HG02571 (cell line): ENCODE measurements around the gene LPAR1.

Source experiments
- ATAC-seq: cut with Tn5 transposase; IDR thresholded peaks from one replicate; pipeline ENCODE4 v1.9.1; 2021; ENCODE audit warnings: mild to moderate bottlenecking, moderate library complexity; ENCODE audit not compliant: unreplicated experiment

Gene LPAR1

GRCh38 chr9:110926828-110927487, 111.3 kb downstream of the LPAR1 start:
- ATAC-seq, result no peak

- no peak for ATAC-seq
Observed at GRCh38 chr9:110923601-110924000, 114.7 kb downstream of the LPAR1 start.

DNA sequence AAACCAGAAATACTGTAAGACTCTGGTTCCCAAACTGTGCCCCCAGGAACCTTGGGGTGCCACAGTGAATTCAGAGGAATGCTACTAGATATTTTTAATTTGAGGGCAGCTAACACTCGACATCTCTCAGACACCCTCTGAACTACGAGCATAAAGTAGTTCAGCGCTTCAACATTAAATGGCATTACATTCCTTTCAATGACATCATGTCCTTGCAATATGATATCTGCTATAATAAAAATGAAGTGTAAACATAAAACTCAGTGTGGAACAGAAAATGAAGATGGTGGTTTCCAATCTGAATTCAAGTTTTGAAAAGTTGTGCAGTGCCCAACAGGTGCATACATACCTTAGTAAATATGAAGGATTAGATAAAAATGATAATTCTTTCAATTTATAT, 116.1 kb downstream of the LPAR1 start:
- no peak for ATAC-seq

- ATAC-seq, result no peak
Observed at GRCh38 chr9:110921705-110922104, 116.6 kb downstream of the LPAR1 start.

GRCh38 chr9:110919609-110920008, 118.7 kb downstream of the LPAR1 start:
- no peak for ATAC-seq

DNA sequence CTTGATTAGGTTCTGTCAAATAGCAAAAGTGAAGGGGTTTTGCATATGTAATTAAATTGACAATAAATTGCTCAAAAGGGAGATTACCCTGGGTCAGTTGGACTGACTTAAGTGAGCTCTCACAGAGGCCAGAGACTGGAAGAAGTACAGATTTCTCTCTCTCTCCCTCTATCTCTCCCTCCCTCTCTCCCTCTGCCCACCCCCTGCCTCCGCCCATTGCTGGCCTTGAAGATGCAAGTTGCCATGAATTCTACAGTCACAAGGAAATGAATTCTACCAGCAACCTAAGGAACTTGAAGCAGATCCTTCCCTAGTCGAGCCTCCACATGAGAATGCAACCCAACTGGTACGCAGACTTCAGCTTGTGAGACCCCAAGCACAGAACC, 119.2 kb downstream of the LPAR1 start:
- no peak for ATAC-seq

- no peak for ATAC-seq
Observed at GRCh38 chr9:110918316-110919049, 119.8 kb downstream of the LPAR1 start.

- ATAC-seq, result no peak
Observed at GRCh38 chr9:110916403-110916802, 121.9 kb downstream of the LPAR1 start.

DNA sequence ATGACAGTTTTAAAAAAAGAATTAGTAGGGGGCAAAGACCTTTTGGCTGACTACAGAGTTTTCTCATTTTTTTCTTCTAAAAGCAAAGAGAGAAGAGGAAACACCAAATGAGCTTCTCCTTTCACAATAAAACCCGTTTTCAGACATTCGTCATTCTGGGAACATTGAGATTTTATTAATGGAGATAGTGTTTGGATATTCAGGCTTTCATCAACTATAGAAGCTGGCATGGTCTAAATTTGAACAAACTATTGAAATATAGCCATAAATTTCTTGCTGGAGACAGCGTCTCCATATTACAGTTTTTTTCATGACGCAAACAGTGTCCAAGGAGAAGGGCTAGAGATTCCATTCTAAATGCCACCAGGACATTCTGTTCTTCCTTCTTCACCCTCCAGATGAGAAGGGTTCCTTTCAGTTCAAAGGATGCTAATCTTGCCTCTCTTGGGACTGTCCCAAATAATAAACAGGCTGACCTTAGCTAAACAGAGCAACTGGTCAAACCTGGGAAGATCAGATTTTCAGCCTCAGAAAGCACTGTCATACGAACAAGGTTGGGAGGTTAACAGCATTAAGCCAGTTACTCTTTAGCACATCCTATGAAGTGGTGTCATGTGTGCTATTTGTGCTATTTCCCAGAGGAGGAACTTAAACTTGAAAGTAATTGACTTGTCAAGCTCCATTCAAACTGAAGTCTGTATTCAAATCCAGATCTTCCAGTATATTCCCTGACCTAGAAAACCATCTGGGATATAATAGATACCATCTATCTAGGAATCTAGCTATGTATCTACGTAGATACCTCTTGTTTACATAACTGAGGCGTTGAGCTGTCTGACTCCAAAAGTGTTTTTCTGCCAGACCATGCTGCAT, 125.6 kb downstream of the LPAR1 start:
- no peak for ATAC-seq

DNA sequence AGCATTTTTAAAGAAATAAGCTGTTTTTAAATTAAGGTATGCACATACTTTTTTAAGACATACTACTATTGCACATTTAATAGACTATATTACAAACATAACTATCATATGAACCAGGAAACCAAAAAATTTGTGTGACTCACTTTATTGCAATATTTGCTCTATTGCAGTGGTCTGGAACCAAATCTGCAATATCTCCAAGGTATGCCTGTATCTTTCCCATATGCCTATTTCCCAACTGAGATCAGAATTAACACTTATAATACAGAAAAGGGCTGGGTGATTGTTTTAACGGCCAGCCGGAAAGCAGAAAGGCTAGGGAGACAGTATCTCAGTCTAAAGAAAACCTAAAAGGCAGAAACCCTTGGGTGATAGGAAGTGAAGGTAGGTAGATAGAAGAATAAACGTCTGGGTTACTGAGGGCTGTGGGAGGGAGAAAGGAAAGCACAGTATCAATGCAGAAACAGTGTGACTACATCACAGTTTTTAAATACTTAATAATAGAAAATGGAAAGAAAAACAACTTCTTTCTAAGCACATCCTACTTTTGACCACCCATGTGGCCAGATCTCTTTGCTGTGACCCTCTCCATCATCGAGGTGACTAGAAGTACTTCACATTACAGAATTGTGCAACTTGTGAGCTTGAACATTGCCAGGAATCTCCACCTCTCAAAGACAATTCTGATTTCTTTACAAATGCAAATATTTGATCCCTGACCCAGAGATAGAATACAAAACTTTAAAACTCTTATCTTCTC, 126.4 kb downstream of the LPAR1 start:
- no peak for ATAC-seq

GRCh38 chr9:110908894-110909293, 129.4 kb downstream of the LPAR1 start:
- ATAC-seq, result no peak

- no peak for ATAC-seq
Observed at GRCh38 chr9:110900917-110901316, 137.4 kb downstream of the LPAR1 start.

DNA sequence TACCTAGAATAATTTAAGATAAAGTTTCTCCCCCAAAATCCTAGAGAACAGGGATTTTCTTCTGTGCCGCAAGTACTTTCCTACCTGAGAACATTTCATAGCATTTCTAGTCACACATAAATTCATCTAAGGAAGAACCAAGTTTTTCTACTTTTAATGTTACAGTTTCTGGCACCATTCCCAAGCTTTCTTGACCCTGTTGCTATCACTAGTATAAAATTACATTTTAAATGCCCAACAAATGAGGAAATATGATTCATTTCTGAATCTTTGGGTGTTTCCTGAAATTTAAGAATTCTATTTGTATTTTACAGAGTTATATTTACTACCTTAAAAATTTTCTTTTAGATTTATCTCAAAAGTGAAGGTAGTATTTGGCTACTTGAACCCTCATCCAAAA, 137.8 kb downstream of the LPAR1 start:
- ATAC-seq, result no peak

DNA sequence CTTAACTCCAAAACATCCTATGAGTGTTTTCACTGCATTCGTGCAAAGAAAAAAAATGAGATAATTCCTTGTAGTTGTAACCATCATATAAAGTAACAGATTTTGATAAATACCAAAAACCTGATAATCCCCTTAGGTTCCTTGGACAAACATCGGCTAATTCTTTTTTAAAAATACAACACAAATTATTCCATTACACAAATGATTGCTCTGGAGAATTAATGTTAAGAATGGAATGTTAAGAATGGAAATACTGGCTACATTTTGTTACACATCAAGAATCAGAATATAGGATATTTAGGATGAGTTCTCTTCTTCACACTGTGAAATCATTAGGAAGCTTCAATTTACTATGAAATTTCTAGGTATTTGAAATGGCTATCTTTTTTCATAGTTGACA, 139.4 kb downstream of the LPAR1 start:
- no peak for ATAC-seq

GRCh38 chr9:110898358-110898757, 139.9 kb downstream of the LPAR1 start:
- no peak for ATAC-seq

DNA sequence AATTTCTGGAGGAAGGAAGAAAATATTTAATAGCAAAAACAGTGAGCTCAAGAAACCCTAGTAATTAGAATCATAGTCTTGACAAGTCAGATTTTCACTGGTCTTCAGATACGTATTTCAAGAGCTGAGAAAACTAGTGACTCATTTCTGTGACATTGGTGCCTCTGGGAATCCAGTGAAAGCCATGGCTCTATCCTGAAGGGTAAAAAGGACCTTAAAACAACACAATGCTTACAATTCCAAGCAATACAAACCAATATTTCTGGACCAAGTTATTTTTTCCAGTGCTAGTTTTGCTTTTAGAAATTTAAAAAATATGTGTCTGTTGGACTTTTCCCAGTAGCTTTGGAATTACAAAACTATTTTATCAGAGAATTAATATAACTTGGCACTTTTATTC, 140.3 kb downstream of the LPAR1 start:
- no peak for ATAC-seq

- ATAC-seq, result no peak
Observed at GRCh38 chr9:110895147-110895905, 142.9 kb downstream of the LPAR1 start.

GRCh38 chr9:110894731-110895130, 143.5 kb downstream of the LPAR1 start:
- ATAC-seq, result no peak

DNA sequence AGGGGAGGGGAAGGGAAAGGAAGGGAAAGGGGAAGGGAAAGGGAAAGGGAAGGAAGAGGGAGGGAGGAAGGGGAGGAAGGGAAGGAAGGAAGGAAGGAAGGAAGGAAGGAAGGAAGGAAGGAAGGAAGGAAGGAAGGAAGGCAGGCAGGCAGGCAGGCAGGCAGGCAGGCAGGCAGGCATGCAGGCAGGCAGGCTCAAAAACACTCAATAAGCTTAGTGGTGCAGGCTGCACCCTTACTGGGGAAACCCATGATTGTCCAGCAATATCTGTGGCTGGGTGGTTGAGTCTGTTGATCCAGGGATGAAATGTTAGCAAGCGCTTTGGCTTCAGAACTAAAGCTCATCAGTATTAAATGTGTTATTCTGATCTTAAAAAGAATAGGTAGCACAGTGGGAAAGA, 145.6 kb downstream of the LPAR1 start:
- ATAC-seq, result no peak

DNA sequence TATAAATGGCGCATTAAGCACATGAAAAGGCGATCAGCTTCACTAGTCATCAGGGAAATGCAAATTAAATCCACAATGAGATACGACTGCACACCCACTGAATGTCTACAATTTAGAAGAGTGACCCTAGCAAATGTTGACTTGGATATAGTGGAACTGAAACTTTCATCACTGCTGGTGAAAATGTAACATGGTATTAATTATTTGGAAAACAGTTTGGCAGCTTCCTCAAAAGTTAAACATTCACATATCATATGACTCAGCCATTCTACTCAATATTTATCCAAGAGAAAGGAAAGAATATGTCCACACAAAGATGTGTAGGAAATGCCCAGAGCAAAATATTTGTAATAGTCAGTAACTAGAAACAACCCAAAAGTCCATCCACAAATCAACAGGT, 146.5 kb downstream of the LPAR1 start:
- no peak for ATAC-seq
